GM18951 (cell line): ENCODE measurements around the gene RNU5D-1.
"Not testable (repeated sequence)": the region's sequence is repeated elsewhere in the genome, so short reads cannot be mapped to it uniquely, and the experiment has no call there.

Experiments used
- POLR2A ChIP-seq: IDR thresholded peaks from 4 replicates; pipeline ENCODE4 v1.6.1; 2011; ENCODE audit warnings: mild to moderate bottlenecking; ENCODE audit not compliant: insufficient read length, insufficient read depth; ENCODE audit errors: extremely low read depth
- in situ Hi-C: fragments of 300-500 bp; cut with MboI; formaldehyde crosslinking; loops from one replicate; pipeline ENCODE4 v1.12.0; 2022; ENCODE audit warnings: low sequenced_read_pairs, mixed read lengths, inconsistent platforms; ENCODE audit not compliant: unreplicated experiment

RNU5D-1 gene

GRCh38 chr1:44730741-44731512 lies at the start of gene RNU5D-1:
Gene RNU5D-1 (minus strand): TSS chr1:44731170.
- in situ Hi-C loops, result no loop called here
- peak; percentile 98 for TF ChIP-seq POLR2A

DNA sequence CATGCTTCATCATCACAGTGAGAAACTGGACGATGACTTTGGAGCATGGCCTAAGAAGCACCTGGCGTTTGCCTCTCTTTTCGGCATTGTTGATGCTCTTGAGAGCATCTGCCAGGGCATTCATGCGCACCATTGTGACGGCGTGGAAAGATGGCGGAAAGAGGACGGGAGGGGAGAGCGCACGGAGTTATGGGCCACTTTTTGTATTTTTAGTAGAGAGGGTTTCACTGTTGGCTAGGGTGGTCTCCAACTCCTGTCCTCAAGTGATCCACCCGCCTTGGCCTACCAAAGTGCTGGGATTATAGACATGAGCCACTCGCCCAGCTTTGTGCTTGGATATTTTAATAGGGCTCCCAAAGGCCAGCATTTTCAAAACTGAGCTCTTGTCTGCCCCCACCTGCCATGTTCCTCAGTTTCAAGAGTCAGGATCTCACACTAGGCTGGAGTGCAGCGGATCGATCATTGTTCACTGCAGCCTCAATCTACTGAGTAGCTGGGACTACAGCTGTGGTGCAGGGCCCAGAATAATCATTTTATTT lies 49.7 kb upstream of the RNU5D-1 start:
- in situ Hi-C loops, result no loop called here
- peak; percentile 22 for TF ChIP-seq POLR2A

- in situ Hi-C loops, result no loop called here
- TF ChIP-seq POLR2A, result no peak
These were observed 48.0 kb upstream of the RNU5D-1 start for GRCh38 chr1:44778705-44779576.

DNA sequence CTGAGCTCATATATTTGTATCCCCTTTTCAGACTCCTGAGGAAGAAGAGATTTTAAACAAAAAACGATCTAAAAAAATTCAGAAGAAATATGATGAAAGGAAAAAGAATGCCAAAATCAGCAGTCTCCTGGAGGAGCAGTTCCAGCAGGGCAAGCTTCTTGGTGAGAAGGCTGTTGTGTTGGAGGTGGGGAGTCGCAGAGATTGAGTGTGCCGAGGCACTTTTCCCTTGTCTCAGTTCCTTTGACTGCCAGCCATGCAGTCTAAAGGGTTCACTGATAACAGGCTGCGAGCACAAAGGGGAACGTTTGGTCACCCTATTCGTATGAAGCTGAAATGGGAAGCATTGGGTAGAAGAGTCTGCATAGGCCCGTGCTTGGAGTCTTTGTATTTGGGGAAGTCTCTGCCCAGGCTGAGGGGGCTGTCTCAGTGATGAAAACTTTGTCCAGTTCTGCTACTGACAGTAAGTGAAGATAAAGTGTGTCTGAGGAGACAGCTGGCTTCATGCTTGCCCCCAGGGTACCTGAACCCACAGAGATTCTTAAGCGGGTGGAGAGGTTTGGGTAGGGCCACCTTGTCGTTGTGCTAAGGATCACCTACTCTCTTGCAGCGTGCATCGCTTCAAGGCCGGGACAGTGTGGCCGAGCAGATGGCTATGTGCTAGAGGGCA lies 47.1 kb upstream of the RNU5D-1 start:
- in situ Hi-C loops, result no loop called here
- no peak for TF ChIP-seq POLR2A

- TF ChIP-seq POLR2A, result no peak
- in situ Hi-C loops, result no loop called here
These were observed 46.6 kb upstream of the RNU5D-1 start for GRCh38 chr1:44777547-44777946.

- TF ChIP-seq POLR2A, result no peak
- in situ Hi-C loops, result no loop called here
These were observed 45.7 kb upstream of the RNU5D-1 start for GRCh38 chr1:44776730-44777068.

DNA sequence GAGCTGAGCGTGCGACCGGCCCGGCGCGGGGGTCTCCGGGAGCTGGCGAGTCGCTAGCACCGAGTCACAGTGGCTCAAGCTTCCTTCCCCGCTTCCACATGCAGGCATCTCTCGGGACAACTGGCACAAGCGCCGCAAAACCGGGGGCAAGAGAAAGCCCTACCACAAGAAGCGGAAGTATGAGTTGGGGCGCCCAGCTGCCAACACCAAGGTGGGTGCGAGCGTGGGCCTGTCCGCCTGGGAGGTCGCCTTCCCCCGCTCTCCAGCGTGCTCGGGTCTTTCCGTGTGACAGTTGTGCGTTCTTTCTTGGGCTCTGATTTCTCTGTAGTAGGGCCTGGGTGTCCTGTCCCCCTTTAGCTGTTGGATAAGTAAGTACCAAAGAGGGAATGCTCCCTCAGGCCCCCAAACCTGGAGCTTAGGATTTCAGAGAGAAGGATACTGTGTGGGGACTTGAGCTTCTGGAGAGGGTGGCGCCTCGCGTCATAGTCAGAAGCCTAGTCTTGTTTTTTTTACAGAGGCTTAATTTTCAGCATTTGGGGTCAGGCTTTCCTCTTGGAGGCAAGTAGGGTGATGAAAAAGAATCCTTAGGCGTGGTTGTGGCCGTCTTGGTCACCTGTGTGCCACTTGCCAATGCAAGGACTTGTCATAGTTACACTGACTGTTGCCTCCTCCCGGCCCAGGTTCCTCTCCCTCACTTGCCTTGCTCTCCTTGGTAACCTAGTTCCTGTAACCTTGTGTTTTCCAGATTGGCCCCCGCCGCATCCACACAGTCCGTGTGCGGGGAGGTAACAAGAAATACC lies 45.2 kb upstream of the RNU5D-1 start:
- in situ Hi-C loops, result no loop called here
- TF ChIP-seq POLR2A, result no peak

- peak; percentile 99 for TF ChIP-seq POLR2A
- in situ Hi-C loops, result no loop called here
These were observed 44.3 kb upstream of the RNU5D-1 start, which contains the start of gene RPS8 for GRCh38 chr1:44775078-44775929. Gene RPS8 (plus strand): TSS chr1:44775540. CDS start chr1:44775597, 57 bp downstream.

DNA sequence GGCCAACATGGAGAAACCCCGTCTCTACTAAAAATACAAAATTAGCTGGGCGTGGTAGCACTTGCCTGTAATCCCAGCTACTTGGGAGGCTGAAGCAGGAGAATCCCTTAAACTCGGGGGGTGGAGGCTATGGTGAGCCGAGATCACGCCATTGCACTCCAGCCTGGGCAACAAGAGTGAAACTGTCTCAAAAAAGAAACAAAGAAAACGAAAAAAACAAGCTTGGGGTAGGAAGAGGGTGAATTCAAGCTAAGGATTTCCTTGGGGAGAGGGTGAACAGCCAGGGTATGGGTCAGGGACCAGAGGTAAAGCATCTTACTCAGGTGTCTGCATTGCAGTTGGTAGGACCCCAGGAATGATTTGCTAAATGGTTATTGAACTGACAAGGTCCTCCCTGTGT lies 35.5 kb upstream of the RNU5D-1 start:
- in situ Hi-C loops, result not testable (repeated sequence)

DNA sequence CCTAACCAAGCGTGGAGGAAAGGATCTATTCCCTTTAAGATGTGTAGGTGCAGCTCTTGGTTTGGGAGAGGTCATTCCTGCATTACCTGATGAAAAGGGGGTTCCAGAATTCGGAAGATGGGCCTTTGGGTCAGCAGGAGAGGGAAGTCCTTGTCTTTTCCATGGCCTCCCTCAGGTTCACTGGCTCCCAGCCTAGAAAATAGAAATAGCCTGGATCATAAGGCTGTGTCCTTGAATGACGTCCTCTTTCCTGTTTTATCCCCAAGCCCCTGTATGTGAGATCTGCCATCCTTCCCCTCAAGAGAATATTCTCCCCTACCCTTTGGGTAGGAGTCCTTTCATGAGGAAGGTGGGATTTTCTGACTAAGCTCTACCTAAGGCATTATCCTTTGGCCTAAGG lies 29.9 kb upstream of the RNU5D-1 start:
- in situ Hi-C loops, result no loop called here
- TF ChIP-seq POLR2A, result no peak

- TF ChIP-seq POLR2A, result no peak
- in situ Hi-C loops, result no loop called here
These were observed 28.1 kb upstream of the RNU5D-1 start for GRCh38 chr1:44759077-44759476.

DNA sequence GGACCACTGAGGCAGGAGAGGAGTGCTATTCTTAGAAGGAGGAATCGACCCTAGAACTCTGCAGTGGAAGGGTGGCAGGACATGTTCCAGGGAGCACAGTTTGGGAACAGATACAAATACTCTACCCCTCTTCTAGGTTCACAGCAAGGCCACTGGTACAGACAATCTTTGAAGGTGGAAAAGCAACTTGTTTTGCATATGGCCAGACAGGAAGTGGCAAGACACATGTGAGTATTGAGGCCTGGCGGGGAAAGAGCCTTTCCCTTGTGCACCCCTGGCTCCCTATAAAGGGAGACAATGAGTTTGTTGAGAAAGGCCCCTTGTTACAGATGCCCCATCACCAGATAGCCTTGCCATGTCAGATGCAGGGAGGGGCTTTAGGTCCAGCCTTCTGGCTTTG lies 26.4 kb upstream of the RNU5D-1 start:
- in situ Hi-C loops, result no loop called here
- no peak for TF ChIP-seq POLR2A
